GM12878 (cell line): ENCODE data around the gene ZNF142. TPM values are rescaled to one million over a fixed set of nuclear protein-coding genes. Genes with fewer than 3 reads are reported as not detected.

Source experiments
- ATAC-seq: fragments of 200-7000 bp; cut with Tn5 transposase; 3 replicates; pipeline ENCODE4 v1.9.1; 2020; ENCODE audit warnings: mild to moderate bottlenecking, moderate library complexity
- BruUV-seq: library from RNA; stranded (reverse); fragments of 400-500 nt; replicated peaks from 2 replicates; lab custom pipeline; 2021; lab: Mats Ljungman, UMichigan
- CTCF ChIA-PET: fragments of 300-600 bp; sonication (Branson Sonifier 250); formaldehyde crosslinking; extraction: SDS; loops from one replicate; lab custom pipeline; 2021; ENCODE audit warnings: inconsistent platforms; lab: Yijun Ruan, JAX
- POLR2A ChIA-PET: fragments of 350-600 bp; formaldehyde crosslinking; extraction: SDS; loops from one replicate; lab custom pipeline; 2021; ENCODE audit warnings: inconsistent platforms; lab: Charles Lee
- RAD21 ChIA-PET: fragments of 300-600 bp; sonication (Branson Sonifier 250); formaldehyde crosslinking; loops from one replicate; lab custom pipeline; 2023; ENCODE audit warnings: antibody characterized with exemption; ENCODE audit not compliant: unreplicated experiment; lab: Charles Lee
- SMC1A ChIA-PET: fragments of 300-600 bp; sonication (Branson Sonifier 250); formaldehyde crosslinking; loops from one replicate; lab custom pipeline; 2023; ENCODE audit not compliant: unreplicated experiment, uncharacterized antibody; lab: Charles Lee
- DNase-seq: peaks from one replicate; pipeline ENCODE4 v3.0.0-alpha.2; 2011; ENCODE audit warnings: low read depth, low spot score
- FAIRE-seq: peaks from 3 replicates; lab custom pipeline; 2011; peaks lifted over from hg19 to GRCh38; lab: Jason Lieb, UNC
- H2AFZ ChIP-seq: 2 replicates; pipeline ENCODE4 v1.6.0; 2011; ENCODE audit warnings: low read depth, low read length, control low read depth; ENCODE audit not compliant: control insufficient read depth
- H3K27ac ChIP-seq: 2 replicates; pipeline ENCODE4 v1.5.1; 2011; ENCODE audit warnings: control low read depth; ENCODE audit not compliant: control insufficient read depth, insufficient read depth
- H3K27me3 ChIP-seq, 2 experiments: replicated peaks in 1 of 2; 2 replicates each; pipeline versions ENCODE4 v1.6.0 to v1.6.1; 2011; ENCODE audit warnings: low read length in 1 of 2; ENCODE audit not compliant: control insufficient read depth in 2 of 2, insufficient read depth in 2 of 2
- H3K36me3 ChIP-seq, 2 experiments: 2 replicates each; pipeline ENCODE4 v1.5.1; 2011; ENCODE audit warnings: low read length in 1 of 2; ENCODE audit not compliant: control insufficient read depth in 2 of 2, insufficient read depth in 2 of 2
- H3K4me1 ChIP-seq: 2 replicates; pipeline ENCODE4 v1.6.1; 2011; ENCODE audit warnings: mild to moderate bottlenecking, low read length, moderate library complexity, mixed read lengths; ENCODE audit not compliant: control insufficient read depth, insufficient read depth
- H3K4me2 ChIP-seq: 2 replicates; pipeline ENCODE4 v1.6.0; 2011; ENCODE audit warnings: control low read depth; ENCODE audit not compliant: control insufficient read depth, insufficient read depth
- H3K4me3 ChIP-seq: fragments of 200-600 bp; sonication (generic); 2 replicates; pipeline ENCODE4 v1.5.1; 2016
- H3K79me2 ChIP-seq: 2 replicates; pipeline ENCODE4 v1.6.0; 2011; ENCODE audit warnings: low read length; ENCODE audit not compliant: control insufficient read depth, insufficient read depth
- H3K9ac ChIP-seq: 2 replicates; pipeline ENCODE4 v1.8.0; 2011; ENCODE audit warnings: low read length, control low read depth, mixed read lengths; ENCODE audit not compliant: control insufficient read depth, insufficient read depth
- H3K9me3 ChIP-seq: replicated peaks from 3 replicates; pipeline ENCODE4 v1.5.1; 2011; ENCODE audit warnings: mild to moderate bottlenecking, low read length; ENCODE audit not compliant: control insufficient read depth, insufficient read depth
- H4K20me1 ChIP-seq: 2 replicates; pipeline ENCODE4 v1.6.0; 2011; ENCODE audit not compliant: control insufficient read depth, insufficient read depth
- CBX3 ChIP-seq: fragments of 200-600 bp; sonication (generic); IDR thresholded peaks from 2 replicates; pipeline ENCODE4 v1.6.1; 2016; ENCODE audit warnings: low read depth, borderline replicate concordance
- EGR1 ChIP-seq, 2 experiments: IDR thresholded peaks; 1 replicate in 1 of 2; 2 replicates in 1 of 2; pipeline ENCODE4 v1.6.1; 2011 to 2012; ENCODE audit warnings: low read depth in 2 of 2, low read length in 2 of 2, borderline replicate concordance in 1 of 2, mild to moderate bottlenecking in 1 of 2, moderate library complexity in 1 of 2
- FOXM1 ChIP-seq: IDR thresholded peaks from 2 replicates; pipeline ENCODE4 v1.6.1; 2012; ENCODE audit warnings: low read depth, mild to moderate bottlenecking, inconsistent platforms, low read length, moderate library complexity
- HDAC6 ChIP-seq: fragments of 200-600 bp; sonication (generic); IDR thresholded peaks from one replicate; pipeline ENCODE4 v1.8.0; 2017; ENCODE audit warnings: antibody characterized with exemption; ENCODE audit not compliant: unreplicated experiment
- IKZF1 ChIP-seq: fragments of 450-650 bp; conservative IDR thresholded peaks from 2 replicates; pipeline ENCODE4 v1.6.1; 2017; ENCODE audit warnings: antibody characterized with exemption, mild to moderate bottlenecking
- MTA2 ChIP-seq: fragments of 450-650 bp; IDR thresholded peaks from 2 replicates; pipeline ENCODE4 v1.6.1; 2016; ENCODE audit warnings: low read depth, mild to moderate bottlenecking, moderate library complexity
- MTA3 ChIP-seq: IDR thresholded peaks from 2 replicates; pipeline ENCODE4 v1.6.1; 2012; ENCODE audit warnings: low read length, inconsistent platforms, borderline replicate concordance
- NFYB ChIP-seq: IDR thresholded peaks from 2 replicates; pipeline ENCODE4 v1.6.1; 2011; ENCODE audit warnings: low read depth, mild to moderate bottlenecking, low read length, improper control_type of control experiment, moderate library complexity; ENCODE audit not compliant: insufficient read depth
- RAD51 ChIP-seq: fragments of 450-650 bp; IDR thresholded peaks from 2 replicates; pipeline ENCODE4 v1.6.1; 2016; ENCODE audit warnings: moderate library complexity, mild to moderate bottlenecking, inconsistent platforms
- RELA ChIP-seq: fragments of 450-650 bp; IDR thresholded peaks from 2 replicates; pipeline ENCODE4 v1.8.0; 2014; ENCODE audit warnings: borderline replicate concordance; ENCODE audit not compliant: partially characterized antibody
- SREBF1 ChIP-seq: IDR thresholded peaks from 2 replicates; pipeline ENCODE4 v1.6.1; 2012; ENCODE audit warnings: mild to moderate bottlenecking, low read length
- ZNF24 ChIP-seq: fragments of 450-650 bp; IDR thresholded peaks from 2 replicates; pipeline ENCODE4 v1.6.1; 2017; ENCODE audit warnings: antibody characterized with exemption, mild to moderate bottlenecking
- ZZZ3 ChIP-seq: IDR thresholded peaks from 2 replicates; pipeline ENCODE4 v1.6.1; 2011; ENCODE audit warnings: low read depth; ENCODE audit not compliant: control insufficient read depth, insufficient read length
- WGBS: methylation state at CpG from one replicate; pipeline ENCODE4 v1.1.6; 2016; ENCODE audit warnings: low lambda C conversion rate; ENCODE audit not compliant: insufficient replicate concordance, insufficient coverage; ENCODE audit errors: missing lambda C conversion rate; 5-methylcytosine and 5-hydroxymethylcytosine counted together
- in situ Hi-C: fragments of 300-500 bp; cut with MboI; formaldehyde crosslinking; loops from 9 replicates; pipeline ENCODE4 v1.14.3; 2018; ENCODE audit warnings: mixed read lengths
- intact Hi-C: fragments of 100-400 bp; cut with micrococcal nuclease; formaldehyde crosslinking; loops from one replicate; pipeline ENCODE4 v1.14.2; 2022; ENCODE audit not compliant: unreplicated experiment
- polyA plus RNA-seq, 11 experiments: library from polyadenylated mRNA; depleted of rRNA in 4 of 11; unstranded in 6 of 11; stranded (reverse) in 5 of 11; fragments of >200 nt; fragmentation: Nextera tagmentation in 4 of 11; fragmentation: Illumina TruSeq in 1 of 11; extraction: Ambion mirVana in 4 of 11; extraction: Trizol in 1 of 11; gene quantifications; 1 replicate in 1 of 11; 2 replicates in 10 of 11; pipeline versions ENCODE4 v1.2.1 to v1.2.3, GENCODE V29; 2011 to 2016; ENCODE audit warnings: inconsistent platforms in 2 of 11, missing spikeins in 2 of 11, low read depth in 1 of 11
- total RNA-seq, 4 experiments: library from RNA; depleted of rRNA in 3 of 4; stranded (reverse); fragments of >200 nt in 3 of 4; fragmentation: Illumina TruSeq in 1 of 4; extraction: Trizol in 1 of 4; gene quantifications; 2 replicates each; pipeline versions ENCODE4 v1.2.1 to v1.2.3, GENCODE V29; 2013 to 2021
- TF ChIP-seq, protein P1 (sequence below): fragments of 150-350 bp; IDR thresholded peaks from 2 replicates; pipeline ENCODE4 v1.6.1; 2016; ENCODE audit warnings: low read depth, low read length
- TF ChIP-seq, protein P2 (sequence below): IDR thresholded peaks from 2 replicates; pipeline ENCODE4 v1.6.1; 2012; ENCODE audit warnings: low read length, inconsistent platforms
- TF ChIP-seq, protein P3 (sequence below): fragments of 450-650 bp; IDR thresholded peaks from 2 replicates; pipeline ENCODE4 v1.6.1; 2017; ENCODE audit warnings: borderline replicate concordance
- TF ChIP-seq, protein P4 (sequence below): fragments of 450-650 bp; IDR thresholded peaks from 2 replicates; pipeline ENCODE4 v1.6.1; 2017; ENCODE audit warnings: low read depth, mild to moderate bottlenecking, moderate library complexity

Gene ZNF142
- total and polyA plus RNA-seq, 10 of the 15 experiments (the other 5 are each of a cell fraction or from before 2014, with no cell fraction given), result 1.3 to 40.9 (median 15.0) TPM

DNA sequence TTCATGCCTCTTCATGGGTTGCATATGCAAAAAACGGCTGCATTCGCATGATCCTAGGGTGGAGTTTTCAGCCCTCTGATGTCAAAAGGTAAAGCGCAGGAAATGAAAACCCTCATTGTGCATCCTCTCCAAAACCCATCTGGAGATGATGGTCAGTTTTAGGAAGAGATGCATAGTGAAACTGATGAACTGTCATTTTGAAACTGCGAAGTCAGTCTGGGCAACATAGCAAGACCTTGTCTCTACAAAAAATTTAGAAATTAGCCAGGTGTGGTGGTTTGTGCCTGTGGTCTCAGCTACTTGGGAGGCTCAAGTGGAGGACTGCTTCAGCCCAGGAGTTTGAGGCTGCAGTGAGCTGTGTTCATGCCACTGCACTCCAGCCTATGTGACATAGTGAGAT, 48.7 kb upstream of the ZNF142 start (continued):
- TF ChIP-seq, protein P1, sequence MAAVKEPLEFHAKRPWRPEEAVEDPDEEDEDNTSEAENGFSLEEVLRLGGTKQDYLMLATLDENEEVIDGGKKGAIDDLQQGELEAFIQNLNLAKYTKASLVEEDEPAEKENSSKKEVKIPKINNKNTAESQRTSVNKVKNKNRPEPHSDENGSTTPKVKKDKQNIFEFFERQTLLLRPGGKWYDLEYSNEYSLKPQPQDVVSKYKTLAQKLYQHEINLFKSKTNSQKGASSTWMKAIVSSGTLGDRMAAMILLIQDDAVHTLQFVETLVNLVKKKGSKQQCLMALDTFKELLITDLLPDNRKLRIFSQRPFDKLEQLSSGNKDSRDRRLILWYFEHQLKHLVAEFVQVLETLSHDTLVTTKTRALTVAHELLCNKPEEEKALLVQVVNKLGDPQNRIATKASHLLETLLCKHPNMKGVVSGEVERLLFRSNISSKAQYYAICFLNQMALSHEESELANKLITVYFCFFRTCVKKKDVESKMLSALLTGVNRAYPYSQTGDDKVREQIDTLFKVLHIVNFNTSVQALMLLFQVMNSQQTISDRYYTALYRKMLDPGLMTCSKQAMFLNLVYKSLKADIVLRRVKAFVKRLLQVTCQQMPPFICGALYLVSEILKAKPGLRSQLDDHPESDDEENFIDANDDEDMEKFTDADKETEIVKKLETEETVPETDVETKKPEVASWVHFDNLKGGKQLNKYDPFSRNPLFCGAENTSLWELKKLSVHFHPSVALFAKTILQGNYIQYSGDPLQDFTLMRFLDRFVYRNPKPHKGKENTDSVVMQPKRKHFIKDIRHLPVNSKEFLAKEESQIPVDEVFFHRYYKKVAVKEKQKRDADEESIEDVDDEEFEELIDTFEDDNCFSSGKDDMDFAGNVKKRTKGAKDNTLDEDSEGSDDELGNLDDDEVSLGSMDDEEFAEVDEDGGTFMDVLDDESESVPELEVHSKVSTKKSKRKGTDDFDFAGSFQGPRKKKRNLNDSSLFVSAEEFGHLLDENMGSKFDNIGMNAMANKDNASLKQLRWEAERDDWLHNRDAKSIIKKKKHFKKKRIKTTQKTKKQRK, result no peak
- no peak for TF ChIP-seq HDAC6
- no peak for TF ChIP-seq ZZZ3
- no peak for TF ChIP-seq RAD51
- no peak for TF ChIP-seq ZNF24
- TF ChIP-seq RELA, result no peak
- TF ChIP-seq, all 136 proteins: peak for 21

DNA sequence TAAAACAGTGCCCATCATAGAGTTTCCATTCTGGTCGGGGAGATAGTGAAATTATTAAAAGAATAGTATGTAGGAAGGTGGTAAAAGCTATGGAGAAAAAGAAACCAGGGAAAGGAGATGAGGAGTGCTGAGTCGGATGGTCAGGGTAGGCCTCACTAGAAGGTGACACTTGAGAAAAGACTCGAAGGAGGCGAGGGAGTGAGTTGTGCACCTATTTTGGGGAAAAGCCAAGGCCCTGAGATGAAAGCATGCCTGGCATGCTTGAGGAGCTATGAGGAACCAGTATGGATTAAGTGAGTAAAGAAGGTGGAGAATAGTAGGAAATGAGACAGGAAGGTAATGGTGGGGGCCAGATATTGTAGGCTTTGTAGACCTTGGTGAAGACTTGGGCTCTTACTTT, 43.9 kb upstream of the ZNF142 start:
- ATAC-seq (no peak), DNase-seq (no peak), FAIRE-seq (no peak)
- Histone ChIP-seq H3K4me3 (no peak overlapping the region), H3K4me2 (no peak overlapping the region), H3K4me1 (peaks cover 7% of the 10 kb centered on the region), H3K79me2 (no peaks in the 10 kb centered on the region), H3K27me3 (no peaks in the 10 kb centered on the region), H4K20me1 (no peaks in the 10 kb centered on the region), H3K9me3 (no peaks in the 10 kb centered on the region), H2AFZ (no peak overlapping the region), H3K36me3 (peaks cover 0 to 2% of the 10 kb centered on the region in 2 experiments; a peak in 1 of 4 replicates), H3K9ac (no peak overlapping the region), H3K27ac (no peak overlapping the region)
- BruUV-seq, result no TSS peak
- RAD21 ChIA-PET, result no interaction called here
- CTCF ChIA-PET, result no interaction called here
- 86% methylated on average over 4 of the region's 4 CpGs for WGBS
- POLR2A ChIA-PET, result no interaction called here
- intact Hi-C loops, result no loop called here
- SMC1A ChIA-PET, result no interaction called here
- in situ Hi-C loops, result no loop called here
- TF ChIP-seq IKZF1 (no peak), MTA2 (no peak), FOXM1 (no peak), SREBF1 (no peak), EGR1 (IDR thresholded peaks at IDR 0.05; ENCODE audit: borderline replicate concordance in 1 of 2, low read depth in 2 of 2, low read length in 2 of 2) (no peak), NFYB (no peak), CBX3 (no peak), MTA3 (no peak)
- TF ChIP-seq, protein P2, sequence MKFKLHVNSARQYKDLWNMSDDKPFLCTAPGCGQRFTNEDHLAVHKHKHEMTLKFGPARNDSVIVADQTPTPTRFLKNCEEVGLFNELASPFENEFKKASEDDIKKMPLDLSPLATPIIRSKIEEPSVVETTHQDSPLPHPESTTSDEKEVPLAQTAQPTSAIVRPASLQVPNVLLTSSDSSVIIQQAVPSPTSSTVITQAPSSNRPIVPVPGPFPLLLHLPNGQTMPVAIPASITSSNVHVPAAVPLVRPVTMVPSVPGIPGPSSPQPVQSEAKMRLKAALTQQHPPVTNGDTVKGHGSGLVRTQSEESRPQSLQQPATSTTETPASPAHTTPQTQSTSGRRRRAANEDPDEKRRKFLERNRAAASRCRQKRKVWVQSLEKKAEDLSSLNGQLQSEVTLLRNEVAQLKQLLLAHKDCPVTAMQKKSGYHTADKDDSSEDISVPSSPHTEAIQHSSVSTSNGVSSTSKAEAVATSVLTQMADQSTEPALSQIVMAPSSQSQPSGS, result no peak
- TF ChIP-seq, protein P3, sequence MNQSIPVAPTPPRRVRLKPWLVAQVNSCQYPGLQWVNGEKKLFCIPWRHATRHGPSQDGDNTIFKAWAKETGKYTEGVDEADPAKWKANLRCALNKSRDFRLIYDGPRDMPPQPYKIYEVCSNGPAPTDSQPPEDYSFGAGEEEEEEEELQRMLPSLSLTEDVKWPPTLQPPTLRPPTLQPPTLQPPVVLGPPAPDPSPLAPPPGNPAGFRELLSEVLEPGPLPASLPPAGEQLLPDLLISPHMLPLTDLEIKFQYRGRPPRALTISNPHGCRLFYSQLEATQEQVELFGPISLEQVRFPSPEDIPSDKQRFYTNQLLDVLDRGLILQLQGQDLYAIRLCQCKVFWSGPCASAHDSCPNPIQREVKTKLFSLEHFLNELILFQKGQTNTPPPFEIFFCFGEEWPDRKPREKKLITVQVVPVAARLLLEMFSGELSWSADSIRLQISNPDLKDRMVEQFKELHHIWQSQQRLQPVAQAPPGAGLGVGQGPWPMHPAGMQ, result no peak
- TF ChIP-seq, protein P4, sequence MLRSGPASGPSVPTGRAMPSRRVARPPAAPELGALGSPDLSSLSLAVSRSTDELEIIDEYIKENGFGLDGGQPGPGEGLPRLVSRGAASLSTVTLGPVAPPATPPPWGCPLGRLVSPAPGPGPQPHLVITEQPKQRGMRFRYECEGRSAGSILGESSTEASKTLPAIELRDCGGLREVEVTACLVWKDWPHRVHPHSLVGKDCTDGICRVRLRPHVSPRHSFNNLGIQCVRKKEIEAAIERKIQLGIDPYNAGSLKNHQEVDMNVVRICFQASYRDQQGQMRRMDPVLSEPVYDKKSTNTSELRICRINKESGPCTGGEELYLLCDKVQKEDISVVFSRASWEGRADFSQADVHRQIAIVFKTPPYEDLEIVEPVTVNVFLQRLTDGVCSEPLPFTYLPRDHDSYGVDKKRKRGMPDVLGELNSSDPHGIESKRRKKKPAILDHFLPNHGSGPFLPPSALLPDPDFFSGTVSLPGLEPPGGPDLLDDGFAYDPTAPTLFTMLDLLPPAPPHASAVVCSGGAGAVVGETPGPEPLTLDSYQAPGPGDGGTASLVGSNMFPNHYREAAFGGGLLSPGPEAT, result no peak
